Astrocyte (in vitro differentiated cells and primary cell): ENCODE results near the gene POM121L2. TPM values are rescaled to one million over a fixed set of nuclear protein-coding genes. Genes with fewer than 3 reads are reported as not detected.

Source experiments
- DNase-seq: peaks from one replicate; pipeline ENCODE4 v3.0.0-alpha.2; 2010; ENCODE audit warnings: low read depth
- FAIRE-seq: peaks from 2 replicates; lab custom pipeline; 2011; peaks lifted over from hg19 to GRCh38; lab: Jason Lieb, UNC
- H2AFZ ChIP-seq: 2 replicates; pipeline ENCODE4 v1.6.0; 2012; ENCODE audit warnings: low read depth, low read length, inconsistent platforms
- H3K27ac ChIP-seq: 2 replicates; pipeline ENCODE4 v1.5.1; 2011; ENCODE audit warnings: low read depth, low read length, inconsistent platforms
- H3K27me3 ChIP-seq: 2 replicates; pipeline ENCODE4 v1.6.0; 2011; ENCODE audit warnings: low read length, inconsistent platforms; ENCODE audit not compliant: insufficient read depth
- H3K36me3 ChIP-seq: 2 replicates; pipeline ENCODE4 v1.5.1; 2011; ENCODE audit warnings: low read length, inconsistent platforms; ENCODE audit not compliant: insufficient read depth
- H3K4me1 ChIP-seq: 2 replicates; pipeline ENCODE4 v1.5.1; 2011; ENCODE audit warnings: low read length, inconsistent platforms; ENCODE audit not compliant: insufficient read depth
- H3K4me2 ChIP-seq: 2 replicates; pipeline ENCODE4 v1.6.0; 2012; ENCODE audit warnings: low read length, inconsistent platforms
- H3K4me3 ChIP-seq: 2 replicates; pipeline ENCODE4 v1.5.1; 2011; ENCODE audit warnings: low read depth, mild to moderate bottlenecking, low read length, inconsistent platforms; ENCODE audit not compliant: insufficient read depth
- H3K79me2 ChIP-seq: 2 replicates; pipeline ENCODE4 v1.6.0; 2012; ENCODE audit warnings: mild to moderate bottlenecking, low read length, inconsistent platforms; ENCODE audit not compliant: insufficient read depth
- H3K9ac ChIP-seq: 2 replicates; pipeline ENCODE4 v1.6.0; 2012; ENCODE audit warnings: mild to moderate bottlenecking, low read length, inconsistent platforms
- H3K9me3 ChIP-seq: 2 replicates; pipeline ENCODE4 v1.5.1; 2012; ENCODE audit warnings: low read depth, mild to moderate bottlenecking, low read length, inconsistent platforms; ENCODE audit not compliant: insufficient read depth
- H4K20me1 ChIP-seq: 2 replicates; pipeline ENCODE4 v1.6.0; 2012; ENCODE audit warnings: low read length, inconsistent platforms; ENCODE audit not compliant: insufficient read depth
- H3K27ac Mint-ChIP-seq: one replicate; pipeline ENCODE4 v1.8.0; 2021; ENCODE audit warnings: mild to moderate bottlenecking, mixed read lengths; ENCODE audit not compliant: unreplicated experiment
- H3K27me3 Mint-ChIP-seq: one replicate; pipeline ENCODE4 v1.8.0; 2021; ENCODE audit warnings: low read depth, mixed read lengths; ENCODE audit not compliant: unreplicated experiment
- H3K36me3 Mint-ChIP-seq: one replicate; pipeline ENCODE4 v1.8.0; 2021; ENCODE audit warnings: low read depth, mixed read lengths; ENCODE audit not compliant: unreplicated experiment
- H3K4me1 Mint-ChIP-seq: one replicate; pipeline ENCODE4 v1.8.0; 2021; ENCODE audit warnings: low read depth, mixed read lengths; ENCODE audit not compliant: unreplicated experiment
- H3K4me3 Mint-ChIP-seq: one replicate; pipeline ENCODE4 v1.8.0; 2021; ENCODE audit warnings: mild to moderate bottlenecking, moderate library complexity, mixed read lengths; ENCODE audit not compliant: unreplicated experiment
- H3K9me3 Mint-ChIP-seq: one replicate; pipeline ENCODE4 v1.8.0; 2021; ENCODE audit warnings: mild to moderate bottlenecking, mixed read lengths; ENCODE audit not compliant: unreplicated experiment
- EZH2 ChIP-seq: IDR thresholded peaks from 2 replicates; pipeline ENCODE4 v1.6.1; 2012; ENCODE audit warnings: mild to moderate bottlenecking, low read length, inconsistent platforms; ENCODE audit not compliant: insufficient read depth
- total RNA-seq: library from RNA; stranded (reverse); gene quantifications from 2 replicates; pipeline ENCODE4 v1.2.1, GENCODE V29; 2021
- TF ChIP-seq, protein P1 (sequence below): IDR thresholded peaks from 2 replicates; pipeline ENCODE4 v1.5.1; 2011; ENCODE audit warnings: low read depth, mild to moderate bottlenecking, inconsistent platforms, low read length, moderate library complexity; ENCODE audit not compliant: insufficient read depth

POM121L2 gene
- total RNA-seq, 1 donor from 2014 or later = not detected

GRCh38 chr6:27321901-27322300, 9.8 kb upstream of the POM121L2 start:
- H3K27me3 Mint-ChIP-seq = peaks cover 3% of the 10 kb centered on the region
- H3K27ac Mint-ChIP-seq = no peak overlapping the region
- no peaks in the 10 kb centered on the region for H4K20me1 ChIP-seq
- no peaks in the 10 kb centered on the region for H3K4me1 ChIP-seq
- no peak overlapping the region for H3K9ac ChIP-seq
- no peak for FAIRE-seq
- TF ChIP-seq, protein P1, sequence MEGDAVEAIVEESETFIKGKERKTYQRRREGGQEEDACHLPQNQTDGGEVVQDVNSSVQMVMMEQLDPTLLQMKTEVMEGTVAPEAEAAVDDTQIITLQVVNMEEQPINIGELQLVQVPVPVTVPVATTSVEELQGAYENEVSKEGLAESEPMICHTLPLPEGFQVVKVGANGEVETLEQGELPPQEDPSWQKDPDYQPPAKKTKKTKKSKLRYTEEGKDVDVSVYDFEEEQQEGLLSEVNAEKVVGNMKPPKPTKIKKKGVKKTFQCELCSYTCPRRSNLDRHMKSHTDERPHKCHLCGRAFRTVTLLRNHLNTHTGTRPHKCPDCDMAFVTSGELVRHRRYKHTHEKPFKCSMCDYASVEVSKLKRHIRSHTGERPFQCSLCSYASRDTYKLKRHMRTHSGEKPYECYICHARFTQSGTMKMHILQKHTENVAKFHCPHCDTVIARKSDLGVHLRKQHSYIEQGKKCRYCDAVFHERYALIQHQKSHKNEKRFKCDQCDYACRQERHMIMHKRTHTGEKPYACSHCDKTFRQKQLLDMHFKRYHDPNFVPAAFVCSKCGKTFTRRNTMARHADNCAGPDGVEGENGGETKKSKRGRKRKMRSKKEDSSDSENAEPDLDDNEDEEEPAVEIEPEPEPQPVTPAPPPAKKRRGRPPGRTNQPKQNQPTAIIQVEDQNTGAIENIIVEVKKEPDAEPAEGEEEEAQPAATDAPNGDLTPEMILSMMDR = no peak
- TF ChIP-seq EZH2 = no peak
- DNase-seq = no peak
- no peaks in the 10 kb centered on the region for H3K27me3 ChIP-seq
- no peak overlapping the region for H3K4me3 Mint-ChIP-seq
- H3K9me3 ChIP-seq = no peaks in the 10 kb centered on the region
- no peaks in the 10 kb centered on the region for H3K36me3 Mint-ChIP-seq
- H3K79me2 ChIP-seq = no peaks in the 10 kb centered on the region
- no peaks in the 10 kb centered on the region for H3K4me1 Mint-ChIP-seq
- H2AFZ ChIP-seq = no peak overlapping the region
- H3K4me2 ChIP-seq = no peak overlapping the region
- H3K36me3 ChIP-seq = no peaks in the 10 kb centered on the region
- no peak overlapping the region for H3K27ac ChIP-seq
- H3K9me3 Mint-ChIP-seq = no peaks in the 10 kb centered on the region
- no peak overlapping the region for H3K4me3 ChIP-seq

GRCh38 chr6:27321370-27321769, 9.3 kb upstream of the POM121L2 start:
- DNase-seq (no peak), FAIRE-seq (no peak)
- Mint-ChIP-seq H3K36me3 (no peaks in the 10 kb centered on the region), H3K4me3 (no peak overlapping the region), H3K27me3 (no peaks in the 10 kb centered on the region), H3K27ac (no peak overlapping the region), H3K9me3 (peaks cover 1% of the 10 kb centered on the region), H3K4me1 (no peaks in the 10 kb centered on the region)
- no peak overlapping the region for H2AFZ ChIP-seq
- H3K4me2 ChIP-seq = no peak overlapping the region
- H3K4me1 ChIP-seq = no peaks in the 10 kb centered on the region
- no peaks in the 10 kb centered on the region for H4K20me1 ChIP-seq
- H3K36me3 ChIP-seq = no peaks in the 10 kb centered on the region
- no peaks in the 10 kb centered on the region for H3K27me3 ChIP-seq
- H3K4me3 ChIP-seq = no peak overlapping the region
- no peak overlapping the region for H3K27ac ChIP-seq
- H3K79me2 ChIP-seq = no peaks in the 10 kb centered on the region
- TF ChIP-seq, protein P1 = no peak
- no peak for TF ChIP-seq EZH2
- no peak overlapping the region for H3K9ac ChIP-seq
- H3K9me3 ChIP-seq = no peaks in the 10 kb centered on the region

GRCh38 chr6:27318973-27319372, 6.9 kb upstream of the POM121L2 start:
- H2AFZ ChIP-seq = no peak overlapping the region
- H3K9ac ChIP-seq = no peak overlapping the region
- FAIRE-seq (no peak), DNase-seq (no peak)
- H3K4me1 Mint-ChIP-seq = no peaks in the 10 kb centered on the region
- H4K20me1 ChIP-seq = no peaks in the 10 kb centered on the region
- H3K27me3 ChIP-seq = peaks cover 3% of the 10 kb centered on the region
- no peaks in the 10 kb centered on the region for H3K4me1 ChIP-seq
- H3K4me3 Mint-ChIP-seq = no peak overlapping the region
- no peaks in the 10 kb centered on the region for H3K79me2 ChIP-seq
- peaks cover 1% of the 10 kb centered on the region for H3K9me3 Mint-ChIP-seq
- TF ChIP-seq, protein P1 = no peak
- TF ChIP-seq EZH2 = no peak
- H3K27ac Mint-ChIP-seq = no peak overlapping the region
- H3K36me3 Mint-ChIP-seq = no peaks in the 10 kb centered on the region
- H3K4me3 ChIP-seq = no peak overlapping the region
- no peaks in the 10 kb centered on the region for H3K36me3 ChIP-seq
- H3K4me2 ChIP-seq = no peak overlapping the region
- H3K27ac ChIP-seq = no peak overlapping the region
- H3K9me3 ChIP-seq = no peaks in the 10 kb centered on the region
- no peaks in the 10 kb centered on the region for H3K27me3 Mint-ChIP-seq
